CD4-positive, alpha-beta T cell treated with Interferon alpha-2 for 1 hour (primary cell): Measurements from ENCODE around the gene SLC29A1.
"Not testable (repeated sequence)": the region's sequence is repeated elsewhere in the genome, so short reads cannot be mapped to it uniquely, and the experiment has no call there.

Experiments used
- DNase-seq, 2 donors: peaks; one replicate each; pipeline ENCODE4 v3.0.0-alpha.2; 2020 to 2022

Gene SLC29A1

GRCh38 chr6:44224029-44224964, 902 bp downstream of the SLC29A1 start:
- no peak for DNase-seq

- no peak for DNase-seq
Measured at GRCh38 chr6:44224965-44225305, 1.5 kb downstream of the SLC29A1 start.

GRCh38 chr6:44225579-44226325, 2.4 kb downstream of the SLC29A1 start:
- DNase-seq = no peak

- DNase-seq = no peak
Measured at GRCh38 chr6:44226368-44227147, 3.2 kb downstream of the SLC29A1 start.

GRCh38 chr6:44227148-44227793, 3.9 kb downstream of the SLC29A1 start:
- DNase-seq = no peak

- DNase-seq = no peak
Measured at GRCh38 chr6:44228031-44228430, 4.6 kb downstream of the SLC29A1 start.

GRCh38 chr6:44228433-44228832, 5.0 kb downstream of the SLC29A1 start:
- DNase-seq = no peak

GRCh38 chr6:44228836-44229235, 5.4 kb downstream of the SLC29A1 start:
- no peak for DNase-seq

- DNase-seq = no peak
Measured at GRCh38 chr6:44229376-44230033, 6.1 kb downstream of the SLC29A1 start.

- no peak for DNase-seq
Measured at GRCh38 chr6:44230034-44230675, 6.8 kb downstream of the SLC29A1 start.

GRCh38 chr6:44231426-44231825, 8.0 kb downstream of the SLC29A1 start:
- not testable (repeated sequence) for DNase-seq

- no peak for DNase-seq
Measured at GRCh38 chr6:44232676-44233566, 9.5 kb downstream of the SLC29A1 start.

- no peak for DNase-seq
Measured at GRCh38 chr6:44233567-44234100, 10.2 kb downstream of the SLC29A1 start.

- no peak for DNase-seq
Measured at GRCh38 chr6:44234101-44235025, 11.0 kb downstream of the SLC29A1 start.

- DNase-seq = no peak
Measured at GRCh38 chr6:44235269-44235668, 11.9 kb downstream of the SLC29A1 start.

- no peak for DNase-seq
Measured at GRCh38 chr6:44235891-44236516, 12.6 kb downstream of the SLC29A1 start.

- DNase-seq = peak; percentile 81 to 83
Measured at GRCh38 chr6:44237021-44237812, 13.8 kb downstream of the SLC29A1 start.
